SK-N-SH (cell line): ENCODE data around the gene ZBED4. TPM values are rescaled to one million over a fixed set of nuclear protein-coding genes. Genes with fewer than 3 reads are reported as not detected.

ENCODE experiments used
- CTCF ChIA-PET: fragments of 300-600, 350-600 bp; formaldehyde crosslinking; extraction: SDS; loops from one replicate; lab custom pipeline; 2021; lab: Yijun Ruan, JAX
- POLR2A ChIA-PET: fragments of 350-600 bp; sonication (Branson Sonifier 250); formaldehyde crosslinking; extraction: SDS; loops from one replicate; lab custom pipeline; 2020; ENCODE audit warnings: antibody characterized with exemption, inconsistent platforms; lab: Yijun Ruan, JAX
- DNase-seq: peaks from one replicate; pipeline ENCODE4 v3.0.0; 2012
- H2AFZ ChIP-seq: fragments of 200-600 bp; sonication (generic); 2 replicates; pipeline ENCODE4 v1.8.1; 2016; ENCODE audit warnings: antibody characterized with exemption, mild to moderate bottlenecking, low read depth
- H3F3A ChIP-seq: fragments of 200-600 bp; sonication (generic); replicated peaks from 2 replicates; pipeline ENCODE3; 2016; ENCODE audit warnings: antibody characterized with exemption, mild to moderate bottlenecking; ENCODE audit not compliant: insufficient read depth
- H3K27ac ChIP-seq, 2 experiments: fragments of 200-500 bp in 1 of 2; fragments of 200-600 bp in 1 of 2; sonication (Bioruptor generic) in 1 of 2; sonication (generic), shearing (Covaris generic) in 1 of 2; 2 replicates each; pipeline versions ENCODE4 v1.5.1 to v1.6.1; 2014 to 2016; ENCODE audit warnings: low read depth in 2 of 2, inconsistent platforms in 1 of 2, low read length in 1 of 2, mild to moderate bottlenecking in 1 of 2, mixed read lengths in 1 of 2
- H3K27me3 ChIP-seq: fragments of 200-600 bp; sonication (generic), shearing (Covaris generic); 2 replicates; pipeline ENCODE4 v1.6.1; 2016; ENCODE audit warnings: mixed run types; ENCODE audit not compliant: insufficient read depth
- H3K36me3 ChIP-seq, 2 experiments: fragments of 200-500 bp in 1 of 2; fragments of 200-600 bp in 1 of 2; sonication (Bioruptor generic) in 1 of 2; sonication (generic) in 1 of 2; replicated peaks in 1 of 2; 2 replicates each; pipeline versions ENCODE3 to v1.5.1; 2014 to 2016; ENCODE audit warnings: low read length in 1 of 2, mild to moderate bottlenecking in 1 of 2; ENCODE audit not compliant: insufficient read depth in 2 of 2, control insufficient read depth in 1 of 2
- H3K4me1 ChIP-seq, 2 experiments: fragments of 200-500 bp in 1 of 2; fragments of 200-600 bp in 1 of 2; sonication (Bioruptor generic) in 1 of 2; sonication (generic), shearing (Covaris generic) in 1 of 2; 2 replicates each; pipeline versions ENCODE4 v1.5.1 to v1.6.1; 2014 to 2016; ENCODE audit warnings: low read depth in 1 of 2, low read length in 1 of 2, mixed run types in 1 of 2; ENCODE audit not compliant: insufficient read depth in 2 of 2, control insufficient read depth in 1 of 2
- H3K4me2 ChIP-seq: fragments of 200-600 bp; sonication (generic), shearing (Covaris generic); 2 replicates; pipeline ENCODE4 v1.6.1; 2017; ENCODE audit warnings: mixed run types
- H3K4me3 ChIP-seq, 2 experiments: fragments of 200-500 bp in 1 of 2; fragments of 200-600 bp in 1 of 2; sonication (Bioruptor generic) in 1 of 2; sonication (generic), shearing (Covaris generic) in 1 of 2; 2 replicates each; pipeline versions ENCODE4 v1.5.1 to v1.8.1; 2014 to 2016; ENCODE audit warnings: low read depth in 2 of 2, inconsistent platforms in 1 of 2, low read length in 1 of 2, mild to moderate bottlenecking in 1 of 2, mixed read lengths in 1 of 2, moderate library complexity in 1 of 2
- H3K79me2 ChIP-seq: fragments of 200-600 bp; sonication (generic); 2 replicates; pipeline ENCODE4 v1.8.1; 2017; ENCODE audit warnings: mild to moderate bottlenecking; ENCODE audit not compliant: insufficient read depth
- H3K9ac ChIP-seq: fragments of 200-600 bp; sonication (generic); 2 replicates; pipeline ENCODE4 v1.6.1; 2017; ENCODE audit warnings: mixed run types
- H3K9me2 ChIP-seq: fragments of 200-600 bp; sonication (generic); 2 replicates; pipeline ENCODE4 v1.6.1; 2017; ENCODE audit warnings: mixed run types
- H3K9me3 ChIP-seq: fragments of 200-600 bp; sonication (generic); 2 replicates; pipeline ENCODE4 v1.6.1; 2017; ENCODE audit warnings: mixed run types, mild to moderate bottlenecking, moderate library complexity
- H4K20me1 ChIP-seq: fragments of 200-600 bp; sonication (generic); 2 replicates; pipeline ENCODE4 v1.6.1; 2017; ENCODE audit warnings: mild to moderate bottlenecking, mixed run types; ENCODE audit not compliant: insufficient read depth
- EZH2phosphoT487 ChIP-seq: fragments of 200-600 bp; sonication (generic); IDR thresholded peaks from 2 replicates; pipeline ENCODE4 v1.6.1; 2017; ENCODE audit warnings: low read depth, mixed run types, mild to moderate bottlenecking, antibody characterized with exemption, moderate library complexity, borderline replicate concordance
- FOXJ3 ChIP-seq: sonication (generic); formaldehyde crosslinking; IDR thresholded peaks from 2 replicates; pipeline ENCODE4 v1.5.1; 2020; ENCODE audit warnings: mild to moderate bottlenecking, missing genetic modification reagents
- FOXM1 ChIP-seq: IDR thresholded peaks from 2 replicates; pipeline ENCODE4 v1.4.0; 2012; ENCODE audit warnings: low read depth, mild to moderate bottlenecking
- JUND ChIP-seq: IDR thresholded peaks from 2 replicates; pipeline ENCODE4 v1.4.0; 2012
- NFIC ChIP-seq: IDR thresholded peaks from 2 replicates; pipeline ENCODE4 v1.4.0; 2012; ENCODE audit warnings: borderline replicate concordance
- POLR2AphosphoS5 ChIP-seq: IDR thresholded peaks from 2 replicates; pipeline ENCODE4 v1.6.1; 2012; ENCODE audit warnings: low read depth, low read length
- RCOR1 ChIP-seq: fragments of 150-350 bp; IDR thresholded peaks from 2 replicates; pipeline ENCODE4 v1.6.1; 2017; ENCODE audit warnings: antibody characterized with exemption, low read length
- RXRA ChIP-seq: IDR thresholded peaks from 2 replicates; pipeline ENCODE4 v1.4.0; 2012; ENCODE audit warnings: low read depth, mild to moderate bottlenecking, borderline replicate concordance
- SIN3A ChIP-seq: IDR thresholded peaks from 2 replicates; pipeline ENCODE4 v1.6.1; 2012; ENCODE audit warnings: low read depth, mild to moderate bottlenecking, low read length, moderate library complexity, borderline replicate concordance
- TAF1 ChIP-seq: IDR thresholded peaks from 2 replicates; pipeline ENCODE4 v1.6.1; 2012; ENCODE audit warnings: low read depth, mild to moderate bottlenecking, low read length, moderate library complexity, borderline replicate concordance
- WGBS: methylation state at CpG from one replicate; pipeline ENCODE4 v1.1.6; 2017; ENCODE audit warnings: low lambda C conversion rate; 5-methylcytosine and 5-hydroxymethylcytosine counted together
- polyA plus RNA-seq, 3 experiments: library from polyadenylated mRNA; depleted of rRNA; stranded (reverse); fragments of >200 nt; gene quantifications; 2 replicates each; pipeline ENCODE4 v1.2.3, GENCODE V29; 2012
- TF ChIP-seq, protein P1 (sequence below): IDR thresholded peaks from 2 replicates; pipeline ENCODE4 v1.4.0; 2012; ENCODE audit warnings: low read depth, borderline replicate concordance
- TF ChIP-seq, protein P2 (sequence below): fragments of 150-350 bp; IDR thresholded peaks from 2 replicates; pipeline ENCODE4 v1.6.1; 2016; ENCODE audit warnings: mild to moderate bottlenecking, low read depth, low read length
- TF ChIP-seq, protein P3 (sequence below): IDR thresholded peaks from 2 replicates; pipeline ENCODE4 v1.4.0; 2012; ENCODE audit warnings: low read depth
- TF ChIP-seq, protein P4 (sequence below): fragments of 200-600 bp; sonication (generic); IDR thresholded peaks from 2 replicates; pipeline ENCODE4 v1.6.1; 2017; ENCODE audit warnings: antibody characterized with exemption, mild to moderate bottlenecking, moderate library complexity

Gene ZBED4
- polyA plus RNA-seq, 1 of the 3 experiments (the other 2 are of a cell fraction), result 7.9 TPM

DNA sequence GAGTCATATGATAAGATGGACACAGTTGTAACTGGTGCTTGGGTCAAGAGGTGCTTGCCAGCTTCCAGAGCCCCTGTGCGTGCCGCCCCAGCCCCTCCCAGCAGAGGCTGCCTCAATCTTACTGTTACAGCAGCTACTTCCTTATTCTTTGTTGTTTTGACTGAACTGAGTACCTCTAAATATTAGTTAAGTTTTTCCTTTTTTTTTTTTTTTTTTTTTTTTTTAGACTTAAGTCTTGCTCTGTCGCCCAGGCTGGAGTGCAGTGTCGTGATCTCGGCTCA lies 8.8 kb downstream of the ZBED4 start (continued):
- TF ChIP-seq, protein P1, sequence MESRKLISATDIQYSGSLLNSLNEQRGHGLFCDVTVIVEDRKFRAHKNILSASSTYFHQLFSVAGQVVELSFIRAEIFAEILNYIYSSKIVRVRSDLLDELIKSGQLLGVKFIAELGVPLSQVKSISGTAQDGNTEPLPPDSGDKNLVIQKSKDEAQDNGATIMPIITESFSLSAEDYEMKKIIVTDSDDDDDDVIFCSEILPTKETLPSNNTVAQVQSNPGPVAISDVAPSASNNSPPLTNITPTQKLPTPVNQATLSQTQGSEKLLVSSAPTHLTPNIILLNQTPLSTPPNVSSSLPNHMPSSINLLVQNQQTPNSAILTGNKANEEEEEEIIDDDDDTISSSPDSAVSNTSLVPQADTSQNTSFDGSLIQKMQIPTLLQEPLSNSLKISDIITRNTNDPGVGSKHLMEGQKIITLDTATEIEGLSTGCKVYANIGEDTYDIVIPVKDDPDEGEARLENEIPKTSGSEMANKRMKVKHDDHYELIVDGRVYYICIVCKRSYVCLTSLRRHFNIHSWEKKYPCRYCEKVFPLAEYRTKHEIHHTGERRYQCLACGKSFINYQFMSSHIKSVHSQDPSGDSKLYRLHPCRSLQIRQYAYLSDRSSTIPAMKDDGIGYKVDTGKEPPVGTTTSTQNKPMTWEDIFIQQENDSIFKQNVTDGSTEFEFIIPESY, result no peak
- TF ChIP-seq FOXJ3 (CRISPR knock-in tag) (no peak), NFIC (no peak), JUND (no peak), FOXM1 (no peak)
- TF ChIP-seq, protein P2, sequence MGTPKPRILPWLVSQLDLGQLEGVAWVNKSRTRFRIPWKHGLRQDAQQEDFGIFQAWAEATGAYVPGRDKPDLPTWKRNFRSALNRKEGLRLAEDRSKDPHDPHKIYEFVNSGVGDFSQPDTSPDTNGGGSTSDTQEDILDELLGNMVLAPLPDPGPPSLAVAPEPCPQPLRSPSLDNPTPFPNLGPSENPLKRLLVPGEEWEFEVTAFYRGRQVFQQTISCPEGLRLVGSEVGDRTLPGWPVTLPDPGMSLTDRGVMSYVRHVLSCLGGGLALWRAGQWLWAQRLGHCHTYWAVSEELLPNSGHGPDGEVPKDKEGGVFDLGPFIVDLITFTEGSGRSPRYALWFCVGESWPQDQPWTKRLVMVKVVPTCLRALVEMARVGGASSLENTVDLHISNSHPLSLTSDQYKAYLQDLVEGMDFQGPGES, result no peak

DNA sequence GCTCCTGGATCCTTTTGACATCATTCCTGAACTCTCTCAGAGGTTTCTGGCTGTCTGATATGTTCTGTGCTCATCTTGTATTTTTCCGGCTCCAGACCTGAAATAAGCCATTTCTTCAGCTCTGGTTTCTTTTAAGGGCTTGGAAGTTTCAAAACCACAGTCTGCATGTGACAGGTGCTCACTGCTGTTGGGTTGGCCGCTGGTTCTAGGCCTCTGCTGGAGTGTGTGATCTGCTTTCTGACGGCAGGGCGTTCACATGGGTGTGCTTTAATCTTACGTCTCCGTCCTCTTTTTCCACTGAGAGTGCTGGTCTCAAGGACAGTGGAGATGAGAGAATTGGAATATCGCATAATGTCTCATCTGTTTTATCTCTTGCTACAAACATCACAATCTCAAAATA lies 10.3 kb downstream of the ZBED4 start:
- H3K36me3 ChIP-seq, result peaks cover 0 to 18% of the 10 kb centered on the region in 2 experiments
- peaks cover 54% of the 10 kb centered on the region for H4K20me1 ChIP-seq
- ChIA-PET CTCF (interaction anchor here (1.1 kb wide), 1 partner anchor 13 kb away, joined by 3 read pairs; no protein-coding TSS in a partner anchor), POLR2A (no interaction called here)
- TF ChIP-seq FOXJ3 (CRISPR knock-in tag) (no peak), NFIC (no peak), TAF1 (no peak), POLR2AphosphoS5 (no peak), EZH2phosphoT487 (no peak), RXRA (no peak), RCOR1 (no peak), SIN3A (no peak)
- TF ChIP-seq, protein P1, result no peak
- TF ChIP-seq, protein P3, sequence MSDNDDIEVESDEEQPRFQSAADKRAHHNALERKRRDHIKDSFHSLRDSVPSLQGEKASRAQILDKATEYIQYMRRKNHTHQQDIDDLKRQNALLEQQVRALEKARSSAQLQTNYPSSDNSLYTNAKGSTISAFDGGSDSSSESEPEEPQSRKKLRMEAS, result no peak
- TF ChIP-seq, protein P4, sequence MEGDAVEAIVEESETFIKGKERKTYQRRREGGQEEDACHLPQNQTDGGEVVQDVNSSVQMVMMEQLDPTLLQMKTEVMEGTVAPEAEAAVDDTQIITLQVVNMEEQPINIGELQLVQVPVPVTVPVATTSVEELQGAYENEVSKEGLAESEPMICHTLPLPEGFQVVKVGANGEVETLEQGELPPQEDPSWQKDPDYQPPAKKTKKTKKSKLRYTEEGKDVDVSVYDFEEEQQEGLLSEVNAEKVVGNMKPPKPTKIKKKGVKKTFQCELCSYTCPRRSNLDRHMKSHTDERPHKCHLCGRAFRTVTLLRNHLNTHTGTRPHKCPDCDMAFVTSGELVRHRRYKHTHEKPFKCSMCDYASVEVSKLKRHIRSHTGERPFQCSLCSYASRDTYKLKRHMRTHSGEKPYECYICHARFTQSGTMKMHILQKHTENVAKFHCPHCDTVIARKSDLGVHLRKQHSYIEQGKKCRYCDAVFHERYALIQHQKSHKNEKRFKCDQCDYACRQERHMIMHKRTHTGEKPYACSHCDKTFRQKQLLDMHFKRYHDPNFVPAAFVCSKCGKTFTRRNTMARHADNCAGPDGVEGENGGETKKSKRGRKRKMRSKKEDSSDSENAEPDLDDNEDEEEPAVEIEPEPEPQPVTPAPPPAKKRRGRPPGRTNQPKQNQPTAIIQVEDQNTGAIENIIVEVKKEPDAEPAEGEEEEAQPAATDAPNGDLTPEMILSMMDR, result no peak
- WGBS, result 98% methylated on average over 6 of the region's 7 CpGs
- H3K9me2 ChIP-seq, result no peaks in the 10 kb centered on the region
- no peaks in the 10 kb centered on the region for H3K27me3 ChIP-seq
- no peak overlapping the region for H2AFZ ChIP-seq
- H3K27ac ChIP-seq, result no peak overlapping the region
- H3K4me3 ChIP-seq, result no peak overlapping the region
- no peak for DNase-seq
- no peaks in the 10 kb centered on the region for H3F3A ChIP-seq
- no peak overlapping the region for H3K4me2 ChIP-seq
- H3K9ac ChIP-seq, result no peak overlapping the region
- peaks cover 3% of the 10 kb centered on the region; the same call in 1 of the 2 replicates for H3K9me3 ChIP-seq
- H3K79me2 ChIP-seq, result peaks cover 96% of the 10 kb centered on the region
- H3K4me1 ChIP-seq, result peaks cover 0 to 3% of the 10 kb centered on the region in 2 experiments; a peak in 1 of 4 replicates
